HT-29 (cell line): ENCODE data around the gene TEKT5. TPM values are rescaled to one million over a fixed set of nuclear protein-coding genes. Genes with fewer than 3 reads are reported as not detected.
"Not testable (repeated sequence)": the region's sequence is repeated elsewhere in the genome, so short reads cannot be mapped to it uniquely, and the experiment has no call there.

Source experiments
- DNase-seq: peaks from one replicate; pipeline ENCODE4 v3.0.0-alpha.2; 2015; ENCODE audit warnings: low spot score
- total RNA-seq: library from RNA; depleted of rRNA; stranded (reverse); fragments of >200 nt; shearing (Covaris generic); gene quantifications from 2 replicates; pipeline ENCODE4 v1.2.3, GENCODE V29; 2014

TEKT5 gene
- total RNA-seq, 1 experiment from 2014 or later = not detected

DNA sequence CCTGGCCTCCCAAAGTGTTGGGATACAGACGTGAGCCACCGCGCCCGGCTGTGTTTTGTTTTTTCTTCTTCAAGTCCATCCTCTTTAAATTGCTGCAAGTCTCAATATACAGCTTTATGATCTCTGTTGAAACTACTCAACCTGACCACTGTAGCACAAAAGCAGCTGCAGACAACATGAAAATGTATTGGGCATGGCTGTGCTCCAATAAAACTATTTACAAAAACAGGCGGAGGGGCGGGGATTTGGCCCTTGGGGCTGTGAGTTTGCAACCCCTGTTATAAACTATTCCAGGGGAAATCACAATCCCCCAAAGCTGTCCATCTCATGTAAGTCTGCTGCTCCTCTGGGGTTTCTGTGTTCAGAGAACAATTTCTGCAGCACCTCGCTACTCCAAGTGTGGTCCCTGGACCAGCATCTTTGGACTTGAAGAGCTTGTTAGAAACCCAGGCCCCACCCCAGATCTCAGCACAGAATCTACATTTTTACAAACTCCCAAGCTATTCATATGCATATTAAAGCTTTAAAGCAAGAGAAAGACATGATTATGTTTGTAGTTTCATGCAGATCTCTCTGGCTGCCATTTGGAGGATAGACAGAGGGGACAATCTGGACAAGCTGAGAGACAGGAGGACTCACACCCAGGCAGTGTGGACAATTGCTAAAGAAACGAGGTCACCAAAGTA is 33.6 kb downstream of the TEKT5 start:
- no peak for DNase-seq

DNA sequence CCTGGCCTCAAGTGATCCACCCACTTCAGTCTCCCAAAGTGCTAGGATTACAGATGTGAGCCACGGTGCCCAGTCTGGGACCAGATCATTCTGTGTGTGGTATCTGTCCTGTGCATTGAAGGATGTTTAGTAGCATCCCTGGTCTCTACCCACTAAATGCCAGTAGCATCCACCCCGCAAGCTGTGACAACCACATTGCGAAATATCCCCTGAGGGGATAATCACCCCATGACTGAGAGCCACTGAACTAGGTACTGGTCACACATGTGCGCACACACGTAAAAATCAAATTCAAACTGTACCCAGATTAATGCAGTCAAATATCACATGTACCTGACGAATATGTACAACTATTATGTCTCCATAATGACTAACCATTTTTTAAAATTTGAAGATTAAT is 35.8 kb downstream of the TEKT5 start:
- no peak for DNase-seq

DNA sequence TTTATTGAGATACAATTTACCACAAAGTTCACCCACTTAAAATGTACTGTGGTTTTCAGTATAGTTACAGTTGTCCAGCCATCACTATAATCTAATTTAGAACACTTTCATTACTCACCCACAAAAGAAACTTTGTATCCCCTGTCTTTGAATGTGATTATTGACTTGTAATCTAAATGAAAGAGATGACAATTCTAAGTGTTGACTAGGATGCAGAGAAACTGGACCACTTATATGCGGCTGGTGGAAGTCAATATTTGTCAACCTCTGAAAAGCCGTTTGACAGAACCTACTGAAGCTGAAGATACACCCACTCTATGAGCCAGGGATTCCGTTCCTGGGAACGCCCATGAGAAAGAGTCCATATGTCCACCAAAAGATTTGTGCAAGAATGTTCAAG is 36.8 kb downstream of the TEKT5 start:
- DNase-seq = no peak

DNA sequence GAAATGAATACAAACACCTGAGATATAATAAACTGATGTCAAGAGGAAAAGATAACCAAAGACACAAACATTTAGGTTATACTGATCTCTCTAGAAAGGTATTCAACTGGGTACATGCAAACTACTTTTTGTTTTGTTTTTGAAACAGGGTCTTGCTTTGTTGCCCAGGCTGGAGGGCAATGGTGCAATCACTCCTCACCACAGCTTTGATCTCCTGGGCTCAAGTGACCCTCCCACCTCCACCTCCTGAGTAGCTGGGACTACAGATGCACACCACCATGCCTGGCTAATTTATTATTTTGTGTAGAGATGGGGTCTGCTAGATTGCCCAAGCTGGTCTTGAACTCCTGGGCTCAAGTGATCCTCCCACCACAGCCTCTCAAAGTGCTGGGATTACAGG is 38.1 kb downstream of the TEKT5 start:
- DNase-seq = no peak

DNA sequence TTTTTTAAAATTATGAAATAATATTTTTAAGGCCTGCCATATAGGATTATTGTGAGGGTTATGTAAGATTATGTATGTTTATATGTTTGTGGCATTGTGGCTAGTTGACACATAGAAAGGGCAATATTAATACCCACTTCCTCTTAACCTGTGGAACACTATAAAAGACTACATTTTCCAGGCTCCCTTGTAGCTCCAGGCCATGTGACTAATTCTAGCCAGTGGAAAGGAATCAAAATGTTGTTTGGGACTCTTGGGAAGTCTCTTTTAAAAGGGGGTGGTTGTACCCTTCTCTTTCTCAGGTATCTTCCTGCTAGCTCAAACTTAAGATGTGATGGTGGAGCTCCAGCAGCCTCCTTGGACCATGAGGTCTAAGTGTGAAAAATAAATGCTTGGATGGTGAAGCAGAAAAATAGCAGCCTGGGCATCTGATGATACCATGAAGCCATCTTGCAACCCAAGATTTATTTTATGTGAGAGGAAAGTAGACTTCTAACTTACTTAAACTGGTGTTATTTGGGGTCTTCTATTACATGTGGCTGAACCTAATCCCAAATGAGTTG is 39.2 kb downstream of the TEKT5 start:
- no peak for DNase-seq

DNA sequence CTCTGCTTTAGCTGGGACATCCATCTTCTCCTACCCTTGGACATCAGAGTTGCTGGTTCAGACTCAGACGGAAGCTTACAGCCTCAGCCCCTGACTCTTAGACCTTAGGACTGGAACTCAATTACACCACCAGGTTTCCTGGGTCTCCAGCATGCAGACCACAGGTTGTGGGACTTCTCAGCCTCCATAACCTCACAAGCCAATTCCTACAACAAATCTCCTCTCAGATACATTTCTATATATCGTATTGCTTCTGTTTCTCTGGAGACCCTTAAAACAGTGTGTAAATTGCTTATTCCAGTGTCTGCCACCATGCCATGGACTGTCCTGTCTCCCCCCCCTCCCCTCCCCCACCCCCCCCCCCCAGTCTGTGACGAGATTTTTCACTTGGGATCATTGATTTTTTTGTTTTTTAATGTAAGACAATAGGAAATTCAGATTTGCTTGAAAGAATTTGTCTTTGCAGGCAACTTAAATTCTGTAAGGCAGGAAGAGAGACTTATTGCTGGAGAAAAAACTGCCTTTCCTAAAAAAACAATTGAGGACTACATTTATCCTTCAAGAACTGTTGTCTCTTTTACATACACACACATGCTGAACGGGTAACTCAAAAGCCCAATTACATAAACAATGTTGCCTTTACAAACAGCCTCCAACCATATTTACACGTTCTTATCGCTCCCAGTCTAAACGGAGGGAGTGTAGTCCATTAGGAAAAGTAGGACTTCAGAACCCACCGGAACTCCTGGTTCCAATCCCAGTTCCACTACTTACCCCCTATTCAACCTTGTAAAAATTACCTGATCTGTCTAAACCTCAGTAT is 39.9 kb downstream of the TEKT5 start:
- DNase-seq = no peak

DNA sequence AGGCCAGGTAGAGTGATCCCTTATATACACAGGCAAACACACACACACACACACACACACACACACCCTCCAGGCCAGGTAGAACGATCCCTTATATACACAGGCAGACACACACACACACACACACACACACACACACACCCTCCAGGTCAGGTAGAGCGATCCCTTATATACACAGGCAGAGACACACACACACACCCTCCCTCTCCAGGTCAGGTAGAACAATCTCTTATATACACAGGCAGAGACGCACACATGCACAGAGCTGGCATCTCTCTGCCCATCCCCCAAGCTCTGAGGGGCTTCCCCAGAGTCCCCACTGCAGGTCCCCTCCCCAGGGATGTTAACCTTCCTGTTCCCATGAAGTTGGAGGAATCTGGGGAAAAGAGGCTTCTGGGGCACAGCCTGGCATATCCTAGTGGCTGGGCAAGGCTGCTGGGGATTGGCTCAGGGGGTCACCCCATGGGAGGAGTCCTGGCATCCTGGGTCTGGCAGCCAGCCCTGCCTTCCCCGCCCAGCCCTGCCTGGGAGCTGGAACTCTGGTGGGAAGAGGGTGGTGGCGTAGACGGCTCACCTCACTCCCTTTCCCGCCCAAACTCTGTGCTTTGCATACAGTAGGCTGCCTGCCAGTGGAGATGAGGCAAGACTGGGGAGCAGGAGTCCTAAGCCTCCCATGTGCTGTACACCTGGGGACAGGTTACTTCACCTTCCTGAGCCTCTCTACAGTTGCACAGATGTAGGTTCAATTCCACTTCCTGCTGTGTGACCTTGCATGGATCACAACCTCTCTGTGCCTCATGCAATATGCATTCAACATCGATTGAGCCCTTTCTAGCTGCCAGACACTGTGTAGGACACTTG is 41.8 kb downstream of the TEKT5 start:
- peak; percentile 95 for DNase-seq

DNA sequence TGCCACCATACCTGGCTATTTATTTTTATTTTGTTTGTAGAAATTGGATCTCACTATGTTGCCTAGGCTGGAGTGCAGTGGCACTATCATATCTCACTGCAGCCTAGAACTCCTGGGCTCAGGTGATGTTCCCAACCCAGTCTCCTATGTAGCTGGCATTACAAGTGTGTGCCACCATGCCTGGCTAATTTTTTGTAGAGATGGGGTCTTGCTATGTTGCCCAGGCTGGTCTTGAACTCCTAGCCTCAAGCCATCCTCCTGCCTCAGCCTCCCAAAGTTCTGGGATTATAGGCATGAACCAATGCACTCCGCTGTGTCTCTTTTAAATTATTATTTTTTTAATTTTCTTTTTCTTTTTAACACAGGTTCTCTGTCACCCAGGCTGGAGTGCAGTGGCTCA is 45.6 kb downstream of the TEKT5 start:
- DNase-seq = not testable (repeated sequence)

DNA sequence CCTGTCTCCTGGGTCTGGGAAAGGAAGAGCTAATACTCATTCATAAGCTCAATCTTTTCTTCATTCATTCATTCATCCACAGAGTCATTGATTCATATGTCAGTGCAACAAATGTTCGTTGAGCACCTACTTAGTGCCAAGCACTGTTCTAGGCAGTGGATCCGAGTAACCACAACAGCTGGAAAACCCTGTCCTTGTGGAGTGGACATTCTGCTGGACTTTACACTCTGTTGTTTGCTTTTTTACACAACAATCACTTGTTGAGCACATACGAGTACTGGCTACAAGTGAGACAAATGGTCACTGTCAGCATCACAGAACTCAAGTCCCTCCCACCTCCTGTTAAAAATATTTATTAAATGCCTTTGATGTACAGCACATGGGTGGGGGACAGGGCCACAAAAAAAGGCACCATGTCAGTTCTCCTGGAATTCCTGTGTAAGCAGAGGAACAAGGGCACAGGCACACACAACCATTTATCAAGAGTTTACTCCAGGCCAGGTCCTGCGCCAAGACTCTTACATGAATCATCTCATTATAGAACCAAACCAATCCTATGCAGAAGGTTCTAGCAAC is 46.9 kb downstream of the TEKT5 start:
- DNase-seq = no peak

DNA sequence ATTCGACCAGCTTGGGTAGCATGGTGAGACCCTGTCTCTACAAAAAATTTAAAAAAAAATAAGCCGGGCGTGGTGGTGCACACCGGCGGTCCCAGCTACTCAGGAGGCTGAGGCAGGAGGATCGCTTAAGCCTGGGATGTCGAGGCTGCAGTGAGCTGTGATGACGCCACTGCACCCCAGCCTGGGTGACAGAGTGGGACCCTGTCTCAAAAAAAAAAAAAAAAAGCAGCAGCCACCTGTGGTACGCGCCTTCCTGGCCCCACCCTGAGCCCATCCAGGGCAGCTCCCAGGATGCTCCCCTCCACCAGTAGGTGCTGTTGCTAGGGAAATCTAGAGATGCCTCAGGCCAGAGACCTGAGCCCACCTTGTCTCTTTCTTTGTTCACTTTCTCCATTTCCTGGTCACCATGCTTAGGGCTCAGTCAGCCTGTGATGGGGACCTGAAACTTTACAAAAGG is 47.4 kb downstream of the TEKT5 start:
- no peak for DNase-seq

DNA sequence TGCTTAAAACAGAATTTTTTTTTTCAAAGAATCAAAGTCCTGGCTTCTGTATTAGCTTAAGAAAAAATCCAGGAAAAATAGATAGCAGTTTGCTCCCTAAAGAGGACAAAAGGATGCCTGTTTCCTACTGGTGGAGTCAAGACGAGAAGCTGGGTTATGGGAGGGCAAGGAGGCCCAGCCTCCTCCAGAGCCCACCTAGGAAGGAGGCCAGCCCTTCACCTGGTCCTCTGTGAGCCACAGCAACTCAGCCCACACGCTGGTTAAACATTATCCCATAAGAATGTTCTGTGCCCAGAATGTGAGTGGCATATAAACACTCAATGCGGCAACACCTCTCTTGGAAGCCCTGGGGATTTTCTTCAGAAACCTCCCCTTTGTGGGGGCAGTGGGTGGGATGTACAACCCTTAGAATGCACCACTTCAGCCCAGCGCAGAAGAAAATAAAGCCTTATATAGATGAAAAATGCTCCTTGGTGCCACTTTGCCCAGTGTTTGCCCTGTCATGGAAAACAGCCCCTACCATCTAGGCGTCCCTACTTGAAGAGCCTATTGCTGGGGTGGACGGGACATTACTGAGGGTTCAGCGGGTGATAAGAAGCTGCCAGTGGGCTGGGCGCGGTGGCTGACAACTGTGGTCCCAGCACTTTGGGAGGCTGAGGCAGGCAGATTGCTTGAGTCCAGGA is 48.0 kb downstream of the TEKT5 start:
- no peak for DNase-seq

DNA sequence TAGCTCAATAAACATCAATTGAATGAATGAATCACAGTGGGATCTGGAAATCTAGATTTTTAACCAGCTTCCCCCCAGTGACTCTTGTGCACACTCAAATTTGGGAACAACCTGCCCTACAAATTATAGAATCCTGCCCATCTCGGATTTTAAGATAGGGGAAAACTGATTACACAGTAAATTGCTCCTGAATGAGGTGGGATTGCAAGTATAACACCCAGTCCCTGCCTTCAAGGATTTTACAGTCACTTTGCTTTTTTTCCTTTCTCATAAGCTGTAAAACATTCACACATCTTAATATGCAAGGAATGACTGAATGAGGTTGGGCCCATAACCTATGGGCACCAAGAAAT is 48.5 kb downstream of the TEKT5 start:
- DNase-seq = no peak

DNA sequence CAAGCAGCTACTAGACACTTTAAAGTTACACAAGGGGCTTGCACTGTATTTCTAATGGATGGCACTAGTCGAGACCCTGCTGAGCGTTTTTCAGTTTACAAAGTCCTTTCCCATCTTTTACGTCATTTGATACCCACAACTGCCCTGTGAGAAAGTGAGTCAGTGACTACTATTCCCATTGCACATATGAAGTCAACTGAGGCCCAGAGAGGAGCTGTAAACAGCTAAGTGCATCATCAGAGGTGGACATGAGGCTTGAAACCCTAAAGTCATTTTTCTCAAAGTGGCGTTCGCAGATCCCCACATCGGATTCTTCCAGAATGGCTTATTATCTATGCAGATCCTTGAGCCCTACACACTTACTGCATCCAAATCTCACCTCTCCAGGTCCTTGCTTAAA is 50.6 kb downstream of the TEKT5 start:
- no peak for DNase-seq

DNA sequence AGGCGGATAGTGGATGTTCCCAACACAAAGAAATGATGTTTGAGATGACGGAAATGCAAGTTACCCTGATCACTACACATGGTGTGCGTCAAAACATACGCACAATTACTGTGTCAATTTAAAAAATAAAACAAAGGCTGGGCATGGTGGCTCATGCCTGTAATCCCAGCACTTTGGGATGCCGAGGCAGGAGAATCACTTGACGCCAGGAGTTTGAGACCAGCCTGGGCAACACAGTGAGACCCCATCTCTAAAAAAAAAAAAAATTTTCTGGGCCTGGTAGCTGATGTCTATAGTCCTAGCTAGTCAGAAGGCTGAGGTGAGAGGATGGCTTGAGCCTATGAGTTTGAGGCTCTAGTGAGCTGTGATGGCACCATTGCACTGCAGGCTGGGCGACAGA is 51.8 kb downstream of the TEKT5 start:
- DNase-seq = no peak

DNA sequence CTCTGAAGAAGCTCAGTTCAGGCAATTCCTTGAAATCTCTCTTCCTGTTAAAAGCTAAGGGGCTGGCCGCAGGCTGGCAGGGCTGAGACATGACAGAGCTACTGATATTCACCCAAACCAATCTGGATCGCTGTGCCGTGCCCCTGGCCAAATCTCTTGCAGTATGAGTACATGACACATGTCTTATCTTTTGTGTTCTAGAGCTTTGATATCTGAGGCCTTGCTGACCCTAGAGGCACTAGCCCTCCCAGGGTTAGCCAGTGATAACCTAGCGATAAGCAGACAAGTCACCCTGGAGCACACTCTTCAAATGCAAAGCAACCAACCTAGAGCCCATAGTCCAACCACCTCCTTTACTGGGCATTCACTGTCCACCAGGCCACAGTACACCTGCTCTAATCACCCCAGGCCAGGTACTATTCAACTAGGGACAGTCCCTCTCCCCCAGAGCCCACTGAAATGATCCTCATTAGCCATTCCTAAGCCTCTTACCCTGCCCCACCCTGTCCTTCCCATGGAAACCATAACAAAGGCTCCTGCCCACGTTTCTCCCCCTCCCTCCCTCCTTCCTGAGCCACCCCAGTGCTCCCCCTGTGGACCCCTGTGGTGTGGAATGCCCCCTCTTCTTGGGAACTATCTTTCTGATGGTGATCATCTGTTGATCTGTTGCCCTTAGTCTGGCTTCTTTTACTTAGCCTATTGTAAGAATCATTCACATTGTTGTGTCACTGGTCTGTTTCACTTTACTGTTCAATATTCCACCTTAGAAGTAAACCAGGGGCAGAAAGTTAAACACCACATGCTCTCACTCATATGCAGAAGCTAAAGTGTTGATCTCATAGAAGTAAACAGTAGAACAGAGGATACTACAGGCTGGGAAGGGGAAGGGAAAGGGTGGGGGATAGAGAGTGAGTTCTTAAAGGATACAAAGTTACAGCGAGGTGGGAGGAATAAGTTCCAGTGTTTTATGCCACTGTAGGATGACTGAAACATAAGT is 52.5 kb downstream of the TEKT5 start:
- DNase-seq = no peak

DNA sequence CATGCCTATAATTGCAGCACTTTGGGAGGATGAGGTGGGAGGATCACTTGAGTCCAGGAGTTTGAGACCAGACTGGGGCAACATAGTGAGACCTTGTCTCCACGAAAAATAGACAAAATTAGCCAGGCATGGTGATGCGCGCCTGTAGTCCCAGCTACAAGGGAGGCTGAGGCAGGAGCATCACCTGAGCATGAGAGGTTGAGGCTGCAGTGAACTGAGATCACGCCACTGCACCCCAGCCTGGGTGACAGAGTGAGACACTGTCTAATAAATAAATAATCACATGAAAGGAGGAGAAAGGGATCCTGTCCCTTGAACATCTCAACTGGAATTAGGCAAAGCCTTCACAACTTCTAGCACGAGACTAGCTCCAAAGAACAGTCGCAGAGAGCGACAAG is 53.2 kb downstream of the TEKT5 start:
- no peak for DNase-seq

DNA sequence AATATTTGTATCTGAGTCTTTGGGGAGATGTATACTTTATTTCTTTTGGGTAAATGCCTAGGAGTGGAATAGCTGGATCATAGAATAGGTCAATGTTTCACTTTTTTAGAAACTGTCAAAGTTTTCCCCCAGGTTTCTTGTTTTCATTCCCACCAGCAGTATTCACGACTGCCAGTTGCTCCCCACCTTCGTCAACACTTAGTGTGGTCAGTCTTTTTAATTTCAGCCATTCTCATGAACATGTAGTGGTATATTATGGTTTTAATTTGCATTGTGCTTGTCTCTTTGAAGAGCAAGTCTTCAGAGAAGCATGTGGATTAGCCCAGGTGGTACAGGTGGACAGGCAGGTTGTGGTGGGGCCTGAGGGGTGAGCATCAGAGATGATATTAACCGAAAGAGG is 53.8 kb downstream of the TEKT5 start:
- DNase-seq = no peak

DNA sequence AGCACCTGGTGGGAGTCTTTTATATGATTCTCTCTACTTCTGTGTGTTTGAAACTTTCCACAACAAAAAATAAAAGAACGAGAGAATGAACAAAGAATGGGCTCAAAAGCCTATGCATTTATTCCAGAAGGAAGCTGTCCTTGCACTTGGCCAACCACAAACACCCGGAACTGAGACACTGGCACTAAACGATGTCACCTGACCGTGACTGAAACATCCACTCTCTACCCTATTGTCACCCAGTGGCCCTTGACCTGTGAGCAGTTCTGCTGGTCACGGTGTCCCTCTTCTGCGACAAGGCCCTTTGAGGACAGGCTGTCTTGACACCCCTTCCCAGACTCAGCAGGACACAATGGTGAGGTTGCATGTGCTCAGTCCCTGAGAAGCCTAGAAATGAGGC is 56.6 kb downstream of the TEKT5 start:
- no peak for DNase-seq

DNA sequence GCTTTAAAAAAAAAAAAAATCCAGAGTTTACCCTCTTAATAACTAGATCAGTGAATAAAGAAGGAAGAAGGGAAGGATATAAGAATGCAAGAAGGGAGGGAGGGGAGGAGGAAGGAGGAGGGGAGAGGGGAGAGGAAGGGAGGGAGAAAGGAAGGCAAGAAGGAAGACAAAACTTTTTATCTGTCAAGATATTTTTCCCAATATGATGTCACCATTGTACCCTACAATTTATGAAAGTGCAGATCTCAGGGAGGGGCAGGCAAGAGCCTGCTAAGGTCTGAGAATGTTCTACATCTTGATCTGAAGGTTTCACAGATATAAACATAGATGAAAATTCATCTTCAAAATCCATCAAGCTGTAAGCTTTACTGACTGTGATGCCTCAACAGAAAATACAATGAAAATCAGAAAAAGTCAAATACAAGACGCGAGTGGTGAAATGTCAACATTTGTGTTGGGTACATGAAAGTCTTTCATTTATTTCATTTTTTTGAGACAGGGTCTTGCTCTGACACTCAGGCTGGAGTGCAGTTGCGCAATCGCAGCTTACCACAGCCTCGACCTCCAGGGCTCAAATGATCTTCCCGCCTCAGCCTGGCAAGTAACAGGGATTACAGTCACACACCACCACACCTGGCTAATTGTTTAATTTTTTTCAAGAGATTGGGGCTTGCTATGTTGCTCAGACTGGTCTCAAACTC is 57.2 kb downstream of the TEKT5 start:
- DNase-seq = no peak
